NCI-H82 treated with DMSO at 0.1 percent for 48 hours (cell line): Measurements from ENCODE around the gene PLSCR1.
"Not testable (repeated sequence)": the region's sequence is repeated elsewhere in the genome, so short reads cannot be mapped to it uniquely, and the experiment has no call there.

ENCODE experiments used
- DNase-seq: peaks from one replicate; lab custom pipeline; 2025; ENCODE audit not compliant: unreplicated experiment; lab: John Stamatoyannopoulos, UW

Gene PLSCR1

GRCh38 chr3:146517684-146518435 lies 26.5 kb downstream of the PLSCR1 start:
- no peak for DNase-seq

GRCh38 chr3:146513386-146514051 lies 30.9 kb downstream of the PLSCR1 start:
- no peak for DNase-seq

GRCh38 chr3:146511402-146512134 lies 32.8 kb downstream of the PLSCR1 start:
- DNase-seq: no peak

GRCh38 chr3:146507331-146508120 lies 36.9 kb downstream of the PLSCR1 start:
- DNase-seq: no peak

- DNase-seq: no peak
Observed at GRCh38 chr3:146505516-146505915, 38.9 kb downstream of the PLSCR1 start.

- no peak for DNase-seq
Observed at GRCh38 chr3:146504498-146505197, 39.8 kb downstream of the PLSCR1 start.

GRCh38 chr3:146503461-146504202 lies 40.8 kb downstream of the PLSCR1 start:
- no peak for DNase-seq

- DNase-seq: no peak
Observed at GRCh38 chr3:146502887-146503460, 41.4 kb downstream of the PLSCR1 start.

- no peak for DNase-seq
Observed at GRCh38 chr3:146501752-146502151, 42.7 kb downstream of the PLSCR1 start.

- DNase-seq: no peak
Observed at GRCh38 chr3:146499701-146500100, 44.7 kb downstream of the PLSCR1 start.

- DNase-seq: no peak
Observed at GRCh38 chr3:146498002-146498736, 46.2 kb downstream of the PLSCR1 start.

- not testable (repeated sequence) for DNase-seq
Observed at GRCh38 chr3:146497145-146497843, 47.1 kb downstream of the PLSCR1 start.

- no peak for DNase-seq
Observed at GRCh38 chr3:146496726-146497125, 47.7 kb downstream of the PLSCR1 start.

GRCh38 chr3:146496251-146496650 lies 48.2 kb downstream of the PLSCR1 start:
- DNase-seq: no peak

- no peak for DNase-seq
Observed at GRCh38 chr3:146493761-146494160, 50.6 kb downstream of the PLSCR1 start.

- peak; percentile 45 for DNase-seq
Observed at GRCh38 chr3:146493221-146493620, 51.2 kb downstream of the PLSCR1 start.

GRCh38 chr3:146491303-146491702 lies 53.1 kb downstream of the PLSCR1 start:
- no peak for DNase-seq

GRCh38 chr3:146485297-146485696 lies 59.1 kb downstream of the PLSCR1 start:
- no peak for DNase-seq
